Sigmoid colon (tissue), 7 donors: ENCODE results near the gene OVCH2. TPM values are rescaled to one million over a fixed set of nuclear protein-coding genes. Genes with fewer than 3 reads are reported as not detected.
"Not testable (repeated sequence)": the region's sequence is repeated elsewhere in the genome, so short reads cannot be mapped to it uniquely, and the experiment has no call there.

ENCODE experiments used
- DNase-seq: peaks from one replicate; pipeline ENCODE4 v3.0.0-alpha.2; 2019
- H3K27ac ChIP-seq, 4 donors: fragments of 200-600 bp; sonication (generic); one replicate each; pipeline ENCODE4 v1.5.1; 2016 to 2019; ENCODE audit warnings: mild to moderate bottlenecking in 1 of 4
- H3K27me3 ChIP-seq, 3 donors: fragments of 200-600 bp; sonication (generic); one replicate each; pipeline ENCODE4 v1.5.1; 2019; ENCODE audit warnings: mild to moderate bottlenecking in 1 of 3
- H3K36me3 ChIP-seq, 4 donors: fragments of 200-600 bp; sonication (generic); one replicate each; pipeline ENCODE4 v1.5.1; 2016 to 2019
- H3K4me1 ChIP-seq, 4 donors: fragments of 200-600 bp; sonication (generic); one replicate each; pipeline ENCODE4 v1.5.1; 2017 to 2019
- H3K4me3 ChIP-seq, 4 donors: fragments of 200-600 bp; sonication (generic); one replicate each; pipeline ENCODE4 v1.5.1; 2017 to 2019; ENCODE audit warnings: mild to moderate bottlenecking in 2 of 4, moderate library complexity in 1 of 4
- H3K9me3 ChIP-seq, 4 donors: fragments of 200-600 bp in 3 of 4; sonication (generic) in 3 of 4; one replicate each; pipeline versions ENCODE4 v1.5.1 to v1.6.1; 2013 to 2019
- CTCF ChIP-seq, 4 experiments: fragments of 450-650 bp in 3 of 4; fragments of 200-600 bp in 1 of 4; IDR thresholded peaks; one replicate each; pipeline ENCODE4 v1.5.1; 2016 to 2019; ENCODE audit warnings: antibody characterized with exemption in 4 of 4, mild to moderate bottlenecking in 3 of 4, moderate library complexity in 2 of 4
- EP300 ChIP-seq, 4 donors: sonication (generic); formaldehyde crosslinking; IDR thresholded peaks; one replicate each; pipeline ENCODE4 v1.6.1; 2017; ENCODE audit warnings: antibody characterized with exemption in 4 of 4
- POLR2A ChIP-seq, 2 donors: fragments of 450-650 bp; IDR thresholded peaks; one replicate each; pipeline ENCODE4 v1.6.1; 2016; ENCODE audit warnings: antibody characterized with exemption in 2 of 2, mild to moderate bottlenecking in 2 of 2, moderate library complexity in 2 of 2
- POLR2AphosphoS5 ChIP-seq, 4 donors: sonication (generic); formaldehyde crosslinking; IDR thresholded peaks; one replicate each; pipeline ENCODE4 v1.6.1; 2017; ENCODE audit warnings: antibody characterized with exemption in 4 of 4
- WGBS, 2 donors: extraction: QIAGEN DNeasy Blood & Tissue Kit; methylation state at CpG; one replicate each; pipeline ENCODE4 v1.1.7; 2013; 5-methylcytosine and 5-hydroxymethylcytosine counted together
- intact Hi-C: fragments of 100-400 bp; cut with DNase I; formaldehyde crosslinking; loops from one replicate; pipeline ENCODE4 v1.15.1; 2023
- polyA plus RNA-seq, 3 donors: library from polyadenylated mRNA; stranded (reverse); fragments of 200-250 nt; gene quantifications; one replicate each; pipeline ENCODE4 v1.2.3, GENCODE V29; 2013
- total RNA-seq, 4 donors: library from RNA; depleted of rRNA; stranded (reverse); fragments of >200 nt; gene quantifications; one replicate each; pipeline ENCODE4 v1.1.0, GENCODE V29; 2016
- donor health status: healthy with polysubstance abuse.
- donor health status: Bipolar disorder and iron deficiency.
- donor health status: healthy.

Gene OVCH2
- total and polyA plus RNA-seq, 7 donors, result not detected

- WGBS, 2 donors, result 80 to 96% methylated on average over 6 of the region's 6 CpGs
- Histone ChIP-seq H3K27ac (no peak overlapping the region), H3K27me3 (no peaks in the 10 kb centered on the region), H3K4me3 (no peak overlapping the region), H3K36me3 (no peaks in the 10 kb centered on the region), H3K4me1 (no peaks in the 10 kb centered on the region), H3K9me3 (peaks cover 0 to 4% (median 0%) of the 10 kb centered on the region in 4 donors)
- DNase-seq, result no peak
- TF ChIP-seq EP300 (IDR thresholded peaks at IDR 0.05) (no peak), POLR2AphosphoS5 (IDR thresholded peaks at IDR 0.05) (no peak), POLR2A (IDR thresholded peaks at IDR 0.05) (no peak), CTCF (IDR thresholded peaks at IDR 0.05) (no peak)
- intact Hi-C loops, result loop anchor here (5.0 kb wide), 1 partner anchor 153 kb away; the partner anchor contains the start of gene PPFIBP2
Measured at GRCh38 chr11:7664867-7665266, 41.4 kb downstream of the OVCH2 start.

GRCh38 chr11:7663531-7663930, 42.7 kb downstream of the OVCH2 start:
- H3K27me3 ChIP-seq, H3K4me1 ChIP-seq, DNase-seq, H3K4me3 ChIP-seq, H3K36me3 ChIP-seq, H3K27ac ChIP-seq, H3K9me3 ChIP-seq, intact Hi-C loops: not testable (repeated sequence)
- WGBS, 2 donors, result 73 to 77% methylated on average over 14 to 16 of the region's 16 CpGs

- DNase-seq, result peak; percentile 78
- Histone ChIP-seq H3K9me3 (no peaks in the 10 kb centered on the region), H3K4me3 (no peak overlapping the region), H3K27me3 (no peaks in the 10 kb centered on the region), H3K36me3 (peaks cover 0 to 11% (median 4%) of the 10 kb centered on the region in 4 donors), H3K27ac (no peak overlapping the region), H3K4me1 (no peaks in the 10 kb centered on the region)
- WGBS, 2 donors, result 41 to 60% methylated on average over 15 of the region's 15 CpGs
- TF ChIP-seq POLR2AphosphoS5 (IDR thresholded peaks at IDR 0.05), result no peak
- no peak for TF ChIP-seq EP300 (IDR thresholded peaks at IDR 0.05)
- peak in 2 of 4 experiments; percentile 22 to 47 for TF ChIP-seq CTCF (IDR thresholded peaks at IDR 0.05)
- intact Hi-C loops, result loop anchor here (2.0 kb wide), 1 partner anchor 87 kb away; no protein-coding TSS in a partner anchor
Measured at GRCh38 chr11:7657306-7658025, 48.8 kb downstream of the OVCH2 start.

- intact Hi-C loops, result loop anchor here (2.0 kb wide), 1 partner anchor 86 kb away; no protein-coding TSS in a partner anchor
- H3K4me1 ChIP-seq, result no peaks in the 10 kb centered on the region
- H3K27ac ChIP-seq, result no peak overlapping the region
- no peak for TF ChIP-seq CTCF (IDR thresholded peaks at IDR 0.05)
- TF ChIP-seq EP300 (IDR thresholded peaks at IDR 0.05), result no peak
- TF ChIP-seq POLR2AphosphoS5 (IDR thresholded peaks at IDR 0.05), result no peak
- TF ChIP-seq POLR2A (IDR thresholded peaks at IDR 0.05), result no peak
- peaks cover 0 to 11% (median 4%) of the 10 kb centered on the region in 4 donors for H3K36me3 ChIP-seq
- 89 to 91% methylated on average over 11 of the region's 11 CpGs for WGBS, 2 donors
- no peak overlapping the region for H3K4me3 ChIP-seq
- H3K27me3 ChIP-seq, result no peaks in the 10 kb centered on the region
- no peak for DNase-seq
- H3K9me3 ChIP-seq, result no peaks in the 10 kb centered on the region
Measured at GRCh38 chr11:7656704-7657103, 49.6 kb downstream of the OVCH2 start.

GRCh38 chr11:7655253-7656217, 50.7 kb downstream of the OVCH2 start:
- H3K36me3 ChIP-seq, result peaks cover 0 to 11% (median 4%) of the 10 kb centered on the region in 4 donors
- TF ChIP-seq POLR2A (IDR thresholded peaks at IDR 0.05) (no peak), EP300 (IDR thresholded peaks at IDR 0.05) (no peak), POLR2AphosphoS5 (IDR thresholded peaks at IDR 0.05) (no peak), CTCF (IDR thresholded peaks at IDR 0.05) (no peak)
- H3K27me3 ChIP-seq, result no peaks in the 10 kb centered on the region
- no peaks in the 10 kb centered on the region for H3K4me1 ChIP-seq
- WGBS, 2 donors, result 79 to 90% methylated on average over 14 of the region's 14 CpGs
- no peaks in the 10 kb centered on the region for H3K9me3 ChIP-seq
- H3K4me3 ChIP-seq, result no peak overlapping the region
- intact Hi-C loops, result loop anchor here (2.0 kb wide), 1 partner anchor 85 kb away; no protein-coding TSS in a partner anchor
- H3K27ac ChIP-seq, result no peak overlapping the region
- no peak for DNase-seq
